ENCODE results near the gene ADGRD1.

The ADGRD1 gene

DNA sequence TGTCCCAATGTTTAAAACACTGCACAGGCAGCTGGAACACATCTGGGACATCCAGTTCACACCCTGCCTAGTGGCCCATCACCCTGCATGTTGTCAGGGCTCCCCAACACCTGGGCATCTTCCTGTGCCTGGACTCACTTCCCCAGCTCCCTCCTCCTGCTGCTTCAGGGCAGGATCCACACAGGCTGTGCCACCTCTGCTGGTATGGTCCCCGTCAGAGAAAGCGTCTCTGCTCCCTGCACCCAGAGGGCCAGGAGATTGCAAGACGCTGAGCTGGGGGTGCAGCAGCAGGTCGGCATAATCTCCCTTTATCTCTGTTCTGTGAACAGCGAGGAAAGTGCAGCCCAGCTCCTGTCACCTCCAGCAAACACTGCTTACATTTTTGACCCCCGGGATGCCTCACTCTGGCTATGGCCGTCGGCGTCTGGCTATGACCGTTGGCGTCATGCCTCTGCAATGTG is 124.3 kb downstream of the ADGRD1 start:
- no peak for DNase-seq

DNA sequence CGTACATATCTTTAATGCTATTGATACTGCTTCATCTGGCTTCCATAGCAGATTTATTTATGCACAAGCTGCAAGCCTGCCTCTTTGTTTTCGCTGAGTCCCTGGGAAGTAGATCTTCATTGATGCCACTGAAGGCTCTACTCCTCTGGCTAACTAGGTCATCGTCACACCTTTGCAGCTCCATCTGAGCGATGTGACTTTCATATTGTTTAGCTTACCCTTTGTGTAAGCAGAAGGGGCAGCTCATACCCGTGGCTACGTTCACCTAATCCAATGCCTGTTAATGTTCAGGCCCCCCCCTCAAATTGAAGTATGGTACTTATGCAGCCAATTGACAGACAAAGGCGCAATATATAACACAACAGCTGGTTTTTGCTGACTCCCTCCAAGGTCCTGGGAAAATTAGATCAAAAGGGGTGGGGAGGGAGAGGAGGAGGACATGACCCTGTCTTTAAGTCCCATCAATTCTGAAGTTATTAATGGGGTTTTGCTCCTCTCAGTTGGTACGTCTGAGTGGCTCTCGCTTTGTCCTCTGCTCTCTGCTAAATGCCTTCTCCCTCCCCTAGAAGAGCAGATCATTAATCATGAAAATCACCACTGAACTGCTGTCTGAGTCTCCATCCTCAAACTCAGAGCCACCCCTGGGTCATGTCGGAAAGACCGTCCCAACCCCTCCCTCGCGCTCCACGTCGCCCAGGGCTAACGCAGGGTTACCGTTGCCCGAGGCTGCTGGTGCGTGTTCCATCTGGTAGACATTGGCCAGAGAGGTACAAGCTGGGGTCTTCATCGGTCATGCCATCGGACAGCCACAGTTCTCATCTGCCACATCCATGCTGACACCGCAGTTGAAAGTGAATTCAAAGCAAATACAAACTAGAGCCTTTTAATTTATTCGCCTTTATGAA is 128.8 kb downstream of the ADGRD1 start:
- no peak for DNase-seq

DNA sequence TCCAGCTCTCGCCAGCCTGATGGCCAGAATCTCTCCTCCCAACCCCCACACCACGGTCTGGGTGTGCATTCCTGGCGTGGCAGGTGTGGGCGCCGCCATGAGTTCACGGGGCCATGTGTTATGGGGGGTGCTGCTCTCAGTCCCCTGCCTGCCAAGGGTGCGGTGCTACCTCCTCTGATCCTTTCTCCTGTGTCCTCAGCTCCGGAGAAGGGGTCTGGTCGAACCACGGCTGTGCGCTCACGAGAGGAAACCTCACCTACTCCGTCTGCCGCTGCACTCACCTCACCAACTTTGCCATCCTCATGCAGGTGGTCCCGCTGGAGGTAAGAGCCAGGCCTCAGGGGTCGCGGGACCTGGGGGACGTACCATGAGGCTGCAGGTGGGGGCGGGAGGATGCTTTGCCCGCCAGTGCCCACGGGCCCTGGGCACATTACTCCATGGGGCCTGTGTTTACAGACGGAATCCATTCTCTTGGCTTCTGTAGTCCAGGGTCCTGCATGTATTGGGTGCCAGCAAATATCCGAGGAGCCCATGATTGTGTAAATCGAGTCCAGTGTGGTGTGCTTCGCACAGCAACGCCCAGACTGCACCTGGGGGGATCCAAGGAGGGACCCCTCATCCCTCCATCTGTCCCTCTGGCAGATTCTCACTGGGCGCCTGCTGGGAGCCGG is 130.8 kb downstream of the ADGRD1 start:
- no peak for DNase-seq

DNA sequence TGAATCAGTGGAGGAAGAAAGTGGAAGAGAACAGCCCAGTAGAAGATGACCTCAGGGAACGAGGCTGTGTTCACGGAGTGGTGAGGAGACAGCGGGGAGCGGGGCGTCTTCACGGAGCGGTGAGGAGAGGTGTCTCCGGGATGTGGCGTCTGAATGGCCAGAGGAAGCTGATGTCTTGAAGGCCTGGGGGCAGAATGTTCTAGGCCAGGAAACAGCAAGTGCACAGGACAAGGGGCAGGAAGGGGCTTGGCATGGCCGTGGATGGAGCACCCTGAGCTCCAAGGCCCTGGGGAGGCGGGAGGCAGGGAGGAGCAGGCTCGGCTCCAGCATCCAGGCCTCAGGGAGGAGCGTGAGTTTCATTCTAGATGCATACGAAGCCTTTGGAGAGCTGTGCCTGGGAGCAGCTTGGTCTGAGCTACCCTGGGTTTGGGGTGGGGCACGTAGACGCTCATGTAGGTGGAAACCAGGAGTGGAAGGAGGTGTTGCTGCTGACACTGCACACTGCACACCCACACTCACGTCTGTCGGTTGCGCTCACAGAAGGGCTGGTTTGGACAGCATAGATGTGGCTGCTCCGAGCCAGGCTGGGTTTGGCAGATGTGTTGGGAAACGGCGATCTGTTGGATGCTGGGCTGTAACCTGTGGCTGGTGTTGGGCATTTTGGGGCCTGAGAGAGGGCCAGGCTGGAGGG is 131.6 kb downstream of the ADGRD1 start:
- no peak for DNase-seq

DNA sequence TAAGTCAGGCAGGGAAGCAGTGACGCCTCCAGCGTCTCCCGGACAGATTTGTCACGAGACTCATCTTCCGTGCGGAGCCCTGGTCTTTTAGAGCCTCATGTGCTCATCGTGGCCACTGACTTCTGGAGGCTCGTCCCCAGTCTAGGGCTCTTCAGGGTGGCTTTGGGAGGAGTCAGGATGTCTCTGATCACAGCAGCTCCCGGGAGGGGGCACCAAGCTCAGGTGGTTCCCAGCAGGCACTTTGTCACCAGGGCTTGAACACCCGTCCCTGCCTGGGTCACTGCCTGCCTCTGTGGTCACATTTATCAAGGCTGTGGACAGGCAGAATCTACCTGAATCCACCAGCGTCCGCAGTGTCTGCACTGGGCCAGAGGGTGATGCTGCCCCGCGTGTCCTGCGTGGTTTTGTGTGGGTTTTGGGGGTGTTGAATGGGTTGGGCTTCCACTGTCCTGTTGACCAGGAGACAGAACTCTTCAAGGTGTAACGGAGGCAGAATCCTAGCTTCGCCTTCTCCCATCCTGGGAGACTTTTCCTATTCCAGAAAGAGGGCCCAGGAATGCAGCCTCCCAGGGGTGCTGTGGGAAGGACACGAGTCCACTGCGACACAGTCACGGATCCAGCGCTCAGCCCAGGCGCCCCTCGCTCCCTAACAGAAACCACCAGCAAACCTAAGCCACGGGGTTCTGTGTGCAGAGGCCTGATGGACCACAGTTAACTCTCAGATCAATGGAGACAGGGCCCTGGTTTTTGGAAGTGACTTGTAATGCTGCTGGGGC is 132.3 kb downstream of the ADGRD1 start:
- no peak for DNase-seq

DNA sequence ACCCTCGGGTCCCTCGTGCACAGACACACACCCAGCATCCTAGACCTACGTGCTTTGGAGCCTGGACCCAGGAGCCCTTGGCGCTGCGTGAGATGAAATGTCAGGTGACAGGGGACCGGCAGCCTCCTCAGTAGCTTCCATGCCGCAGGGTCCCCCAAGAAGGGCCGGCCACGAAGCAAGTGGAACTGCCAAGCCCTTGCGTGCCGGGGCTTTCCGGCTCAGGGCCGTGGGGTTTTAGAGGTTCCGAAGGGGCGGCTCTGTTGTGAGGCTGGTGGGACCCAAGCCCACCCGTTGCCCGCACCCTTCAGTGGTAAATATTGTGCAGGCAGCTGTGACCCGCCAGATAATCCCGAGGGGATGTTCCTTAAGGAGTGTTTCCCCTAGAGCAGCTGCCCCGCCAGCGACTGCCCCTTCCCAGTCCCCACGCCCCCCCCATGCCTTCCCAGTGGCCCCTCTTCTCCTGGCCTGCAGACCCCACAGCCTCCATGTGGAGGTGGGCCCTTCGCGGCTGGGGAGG is 133.7 kb downstream of the ADGRD1 start:
- DNase-seq, result peak; percentile 0

DNA sequence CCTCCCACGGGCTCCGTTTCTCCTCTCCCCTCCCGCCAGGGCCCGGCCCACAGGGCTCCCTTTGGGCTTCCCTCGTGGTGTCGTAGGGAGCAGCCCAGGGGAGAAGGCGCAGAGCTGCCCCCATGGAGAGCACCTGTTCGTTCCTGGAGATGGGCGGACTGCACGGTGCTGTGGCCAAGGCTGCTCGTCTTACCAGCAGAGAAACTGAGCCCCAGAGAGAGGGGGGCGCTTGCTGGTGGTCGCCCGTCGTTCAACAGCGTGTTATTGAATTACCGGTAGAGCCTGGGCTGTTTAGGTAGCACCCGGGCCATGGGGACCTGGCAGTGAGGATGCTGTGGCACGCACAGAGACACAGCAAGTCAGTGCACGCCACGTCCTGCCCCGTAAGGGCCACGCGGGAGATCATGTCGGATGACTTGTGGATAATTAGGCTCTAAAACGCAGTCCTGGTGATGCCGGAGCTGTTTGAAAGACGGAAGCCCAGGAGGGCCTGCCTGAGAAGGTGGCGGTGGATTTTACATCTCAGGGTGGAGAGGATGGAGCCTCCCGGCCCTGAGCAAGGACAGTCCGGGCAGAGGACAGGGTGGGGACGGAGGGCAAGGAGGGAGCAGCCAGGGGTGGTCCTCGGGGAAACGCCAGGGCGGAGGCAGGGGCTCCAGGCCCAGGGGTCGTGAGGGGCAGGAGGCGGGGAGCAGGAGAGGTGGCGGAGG is 134.4 kb downstream of the ADGRD1 start:
- DNase-seq, result peak; percentile 0

DNA sequence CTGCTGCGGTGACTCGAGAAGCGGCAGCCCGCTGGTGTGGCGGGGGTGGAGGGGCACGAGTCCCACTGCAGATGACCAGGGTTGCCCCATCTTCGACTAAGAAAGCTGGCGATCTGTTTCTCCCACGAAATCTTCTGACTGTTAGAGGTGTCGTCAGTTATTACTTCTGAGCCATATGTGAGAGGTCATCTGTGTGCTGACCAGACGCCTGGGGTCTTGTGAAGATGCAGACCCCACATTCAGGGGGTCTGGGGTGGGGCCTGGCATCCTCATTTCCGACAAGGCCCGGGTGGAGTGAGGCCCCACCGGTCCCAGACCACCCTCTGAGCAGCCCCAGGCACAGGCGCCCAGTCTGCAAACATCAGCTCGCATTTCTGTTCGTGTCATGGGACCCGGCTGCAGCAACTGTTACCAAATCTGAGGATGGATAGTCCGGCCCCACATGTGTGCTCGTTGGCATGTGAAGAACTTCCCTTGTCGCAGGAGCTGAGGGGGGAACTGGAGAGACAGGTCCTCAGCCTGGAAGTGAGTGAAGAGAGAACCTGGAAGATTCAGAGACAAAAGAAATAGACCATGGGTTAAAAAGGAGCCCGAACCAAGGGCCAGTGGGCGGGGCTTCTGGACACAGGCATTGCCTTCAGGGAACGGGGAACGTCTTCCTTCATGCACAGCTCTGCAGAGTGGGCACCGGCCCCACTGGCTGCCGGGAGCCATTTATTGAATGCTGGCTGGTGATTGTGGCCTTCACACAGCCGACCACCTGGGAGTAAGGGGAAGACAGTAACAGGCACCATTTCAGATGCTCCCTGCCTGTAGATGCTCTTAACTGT is 135.2 kb downstream of the ADGRD1 start:
- peak; percentile 1 for DNase-seq

DNA sequence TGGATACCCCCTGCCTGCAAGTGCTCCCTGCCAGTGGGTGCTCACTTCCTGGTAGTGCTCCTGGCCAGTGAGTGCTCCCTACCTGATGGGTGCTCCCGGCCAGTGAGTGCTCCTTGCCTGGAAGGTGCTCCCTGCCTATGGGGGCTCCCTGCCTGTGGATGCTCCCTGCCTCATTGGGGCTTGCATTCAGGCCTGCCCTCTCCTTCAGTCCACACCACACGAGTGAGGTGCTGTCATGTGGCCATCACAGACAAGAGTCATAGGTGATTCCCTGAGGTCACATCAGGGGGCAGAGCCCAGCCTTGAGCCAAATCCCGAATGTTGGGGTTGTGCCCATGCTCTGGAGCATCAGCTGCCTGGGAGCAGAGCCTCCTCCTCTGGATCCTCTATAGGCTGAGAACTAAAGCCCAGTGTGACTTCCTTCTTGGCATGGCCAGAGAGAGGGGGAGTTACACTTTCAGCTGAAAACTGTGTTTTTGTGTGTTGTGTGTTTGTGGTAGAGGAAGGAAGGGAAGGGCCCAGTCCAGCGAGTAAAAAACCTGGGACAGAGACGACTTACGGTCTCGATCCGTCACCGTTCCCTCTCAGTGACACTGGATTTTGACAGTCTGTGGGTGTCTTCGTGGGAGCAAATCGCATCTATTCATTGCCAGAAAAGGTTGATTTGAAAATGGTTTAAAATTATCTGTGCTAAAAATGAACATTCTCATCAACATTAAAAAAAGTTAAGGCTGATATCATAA is 136.0 kb downstream of the ADGRD1 start:
- no peak for DNase-seq

DNA sequence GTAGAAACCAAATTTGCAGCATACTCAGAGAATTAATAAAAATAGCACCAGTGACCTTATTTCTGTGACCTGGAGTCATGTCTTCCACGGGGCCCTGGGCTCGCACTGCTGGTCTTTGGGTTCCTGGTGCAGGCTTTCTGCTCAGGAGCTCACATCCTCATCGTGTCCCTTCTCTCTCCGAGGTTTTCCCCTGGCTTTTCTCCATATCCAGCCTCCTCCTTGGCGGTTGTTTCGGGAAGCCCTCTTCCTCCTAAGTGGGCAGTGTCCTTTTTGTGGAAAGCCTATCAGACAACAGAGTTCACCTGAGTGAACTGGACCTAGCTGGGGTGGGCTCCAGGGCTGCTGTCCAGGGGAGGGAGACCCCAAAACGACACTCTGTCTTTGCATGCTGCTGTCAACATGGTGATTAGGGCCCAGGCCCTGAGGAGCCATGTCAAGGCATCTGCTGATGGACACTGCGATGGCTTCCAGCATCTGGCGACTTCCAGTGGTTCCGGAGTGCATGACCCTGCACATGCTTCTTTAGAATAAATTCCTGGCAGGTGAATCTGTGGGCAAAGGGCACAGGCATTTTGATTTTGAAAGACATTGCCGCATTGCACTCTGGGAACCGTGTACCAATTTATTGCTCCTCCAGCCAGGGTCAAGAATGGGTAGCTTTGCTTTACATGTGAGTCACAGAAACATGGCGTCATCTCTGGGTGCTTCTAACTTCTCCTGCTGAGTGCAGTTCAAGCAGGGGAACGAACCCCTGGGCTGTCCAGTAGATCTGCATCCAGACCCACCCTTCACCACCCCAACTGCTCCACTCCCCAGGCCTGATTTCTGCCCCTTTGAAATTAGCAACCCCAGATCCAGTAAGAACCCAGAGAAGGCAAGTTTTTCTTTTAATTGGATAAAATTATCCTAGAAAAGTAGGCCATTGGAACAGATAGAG is 136.8 kb downstream of the ADGRD1 start:
- peak; percentile 0 for DNase-seq

DNA sequence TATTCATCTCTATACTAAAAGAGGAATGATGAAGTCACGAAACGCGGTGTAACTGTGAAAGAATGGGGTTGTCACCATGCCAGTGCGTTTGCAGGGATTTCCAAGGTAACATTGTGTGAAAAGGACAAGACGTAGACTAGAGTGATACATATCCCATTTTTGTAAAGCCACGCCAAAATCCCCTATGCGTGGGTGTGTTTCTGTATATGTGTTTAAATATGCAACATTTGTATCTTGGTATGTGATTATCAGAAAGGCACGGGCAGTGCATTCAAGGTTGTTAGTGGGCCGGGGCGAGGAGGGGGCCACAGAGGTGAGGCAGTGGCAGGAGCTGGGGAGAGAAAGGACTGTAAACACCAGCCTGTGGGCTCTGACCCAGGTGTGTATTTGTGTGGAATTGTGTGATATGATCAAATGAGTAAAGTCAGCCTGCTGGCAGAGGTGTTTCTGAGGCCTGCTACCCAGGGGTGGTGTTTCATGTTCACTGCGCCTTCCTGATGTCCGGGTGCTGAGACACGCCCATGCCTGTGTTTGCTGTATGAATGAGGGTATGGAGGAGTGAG is 137.8 kb downstream of the ADGRD1 start:
- peak; percentile 55 for DNase-seq

DNA sequence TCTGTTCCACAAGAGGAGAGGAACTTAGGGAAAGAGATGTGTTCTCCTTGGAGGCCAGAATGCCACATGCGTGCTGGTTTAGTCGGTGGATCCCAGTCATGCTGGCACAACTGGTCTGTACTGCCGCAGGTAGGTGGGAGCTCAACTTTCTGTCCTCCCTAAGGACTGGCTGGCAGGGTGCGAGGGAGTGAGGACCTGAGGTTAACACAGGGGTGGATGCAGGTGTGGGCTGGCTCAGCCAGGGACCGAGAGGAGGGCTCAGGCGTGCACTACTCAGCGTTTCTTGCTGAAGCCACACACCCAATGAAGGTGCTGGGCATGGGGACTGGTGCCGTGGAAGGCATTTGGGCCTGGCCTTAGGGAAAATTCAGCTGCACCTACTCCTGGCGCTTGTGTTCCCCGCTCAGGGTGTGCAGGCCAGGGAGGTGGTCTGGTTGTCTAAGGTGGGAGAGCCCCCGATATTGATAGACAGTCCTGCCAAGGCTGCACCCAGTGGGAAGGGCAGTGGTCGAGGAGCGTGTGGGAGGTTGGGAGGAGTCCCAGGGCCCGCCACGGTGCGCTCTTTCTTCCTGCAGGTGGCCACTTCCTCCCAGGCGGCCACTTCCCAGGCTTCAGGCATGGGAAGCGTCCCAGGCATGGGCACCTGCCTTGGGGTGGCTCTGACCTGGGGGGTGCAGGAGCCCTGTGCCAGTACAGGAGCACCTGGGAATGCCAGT is 138.4 kb downstream of the ADGRD1 start:
- no peak for DNase-seq

DNA sequence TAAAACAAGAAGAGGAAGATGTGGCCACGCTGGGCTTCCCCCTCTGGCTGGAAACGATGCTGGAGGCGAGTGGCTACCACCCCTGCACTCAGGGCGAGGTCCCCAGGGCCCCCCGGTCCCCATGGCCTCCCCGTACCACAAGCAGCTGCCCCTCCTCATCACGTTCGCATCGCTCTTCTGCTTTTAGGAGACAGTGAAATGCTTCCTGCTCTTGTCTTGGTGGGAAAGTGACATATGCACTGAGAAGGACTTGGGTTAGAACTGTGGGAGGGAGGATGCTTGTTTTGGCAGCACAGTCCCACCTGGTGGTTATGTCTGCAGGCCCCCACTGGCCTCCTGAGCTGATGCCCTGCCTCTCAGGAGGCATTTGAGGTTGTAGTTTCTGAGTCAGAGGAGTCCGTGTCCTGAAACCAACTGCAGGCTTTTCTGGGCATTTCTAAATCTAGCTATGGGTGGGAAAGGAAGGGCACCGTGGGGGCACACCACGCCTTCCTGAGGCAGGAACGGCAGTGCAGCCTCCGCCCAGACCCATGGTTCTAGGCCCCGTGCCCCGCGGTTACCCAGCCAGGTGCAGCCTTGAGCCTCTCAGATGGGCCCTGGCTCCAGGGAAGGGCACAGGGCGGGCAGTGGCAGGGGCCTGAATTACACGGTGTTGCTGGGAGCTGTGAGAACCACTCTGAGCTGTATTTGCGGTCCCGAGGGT is 139.3 kb downstream of the ADGRD1 start:
- peak; percentile 21 for DNase-seq

DNA sequence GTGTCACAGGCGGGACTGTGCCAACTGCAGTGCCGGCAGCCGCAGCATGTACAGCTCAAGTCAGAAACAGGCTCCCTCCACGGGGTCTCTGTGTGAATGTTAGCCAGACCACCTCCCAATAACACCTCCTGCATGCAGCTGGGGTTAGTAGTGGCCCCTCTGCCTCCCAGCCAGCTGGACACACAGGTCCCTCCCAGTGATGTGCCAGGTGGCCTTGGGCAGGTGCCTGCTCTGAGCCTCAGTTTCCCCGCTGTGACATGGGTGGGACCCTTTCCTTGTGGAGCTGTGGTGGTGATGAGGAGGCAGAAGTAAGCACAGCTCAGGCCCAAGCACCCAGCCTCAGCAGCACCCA is 139.9 kb downstream of the ADGRD1 start:
- no peak for DNase-seq

DNA sequence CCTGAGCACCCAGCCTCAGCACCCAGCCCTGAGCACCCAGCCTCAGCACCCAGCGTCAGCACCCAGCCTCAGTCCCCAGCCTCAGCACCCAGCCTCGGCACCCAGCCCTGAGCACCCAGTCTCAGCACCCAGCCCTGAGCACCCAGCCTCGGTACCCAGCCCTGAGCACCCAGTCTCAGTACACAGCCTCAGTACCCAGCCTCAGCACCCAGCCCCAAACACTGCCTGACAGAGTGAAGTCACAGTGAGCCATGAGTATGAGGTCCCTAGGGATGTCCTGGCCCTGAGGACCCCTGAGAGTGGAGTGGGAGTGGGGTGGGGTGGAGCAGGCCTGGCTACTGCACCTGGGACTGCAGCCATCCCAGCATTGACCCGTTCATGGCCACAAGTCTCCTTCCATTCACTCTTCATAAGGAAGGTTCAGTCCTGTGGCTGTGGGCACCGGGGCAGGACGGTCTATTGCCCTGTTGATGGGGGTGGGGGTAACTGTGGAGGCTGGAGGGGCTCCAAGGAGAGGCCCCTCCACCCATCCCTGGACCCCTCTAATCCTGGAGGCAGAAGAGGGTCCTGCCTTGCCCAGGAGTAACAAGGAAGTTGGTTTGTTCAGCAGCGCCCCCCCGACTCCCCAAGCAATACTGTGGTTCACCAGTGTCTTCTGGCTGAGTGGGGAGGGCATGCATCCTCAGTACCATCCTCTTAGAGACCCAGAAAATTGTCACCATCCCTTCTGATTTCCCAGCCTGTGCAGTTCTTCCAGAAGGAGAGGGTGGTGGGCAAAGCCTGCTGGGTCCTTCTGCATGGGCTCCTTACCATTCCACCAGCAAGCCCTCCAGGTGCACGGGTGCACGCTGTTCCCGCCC is 140.5 kb downstream of the ADGRD1 start:
- no peak for DNase-seq

Measured in stimulated activated CD4-positive, alpha-beta T cell treated with anti-CD3 and anti-CD28 coated beads, Interleukin-1b, Interleukin-23, amount 100 ng/mL, for 48 hours (primary cell).